K562 (cell line): ENCODE results near the gene CHST14. TPM values are rescaled to one million over a fixed set of nuclear protein-coding genes. Genes with fewer than 3 reads are reported as not detected.
A peak's percentile ranks its signal among the peaks of the same experiment; 100 is the strongest.

Experiments used
- ARNT ChIP-seq, 2 experiments: fragments of 450-650 bp; IDR thresholded peaks; 2 replicates each; pipeline ENCODE4 v1.6.1; 2016; ENCODE audit warnings: mild to moderate bottlenecking in 1 of 2
- BRF1 ChIP-seq: IDR thresholded peaks from 3 replicates; pipeline ENCODE4 v1.6.1; 2011; ENCODE audit warnings: borderline replicate concordance, mild to moderate bottlenecking; ENCODE audit not compliant: insufficient read length; ENCODE audit errors: extremely low read depth
- JUND ChIP-seq, 2 experiments: IDR thresholded peaks; 2 replicates in 1 of 2; 3 replicates in 1 of 2; pipeline ENCODE4 v1.6.1; 2011; ENCODE audit warnings: borderline replicate concordance in 2 of 2, low read depth in 2 of 2, low read length in 2 of 2, improper control_type of control experiment in 1 of 2, missing biosample characterization in 1 of 2, missing genetic modification characterization in 1 of 2, missing genetic modification reagents in 1 of 2
- MEIS2 ChIP-seq: fragments of 450-650 bp; IDR thresholded peaks from 2 replicates; pipeline ENCODE4 v1.6.1; 2014; ENCODE audit warnings: mild to moderate bottlenecking; ENCODE audit not compliant: partially characterized antibody
- NFATC3 ChIP-seq: fragments of 450-650 bp; IDR thresholded peaks from 2 replicates; pipeline ENCODE4 v1.6.1; 2017; ENCODE audit warnings: mild to moderate bottlenecking
- RAD51 ChIP-seq: fragments of 450-650 bp; IDR thresholded peaks from 2 replicates; pipeline ENCODE4 v1.7.1; 2016; ENCODE audit warnings: low read depth, mild to moderate bottlenecking, borderline replicate concordance
- SETDB1 ChIP-seq: IDR thresholded peaks from one replicate; pipeline ENCODE4 v1.6.1; 2012; ENCODE audit warnings: low read length, control low read depth, inconsistent platforms
- SMAD1 ChIP-seq: fragments of 150-350 bp; IDR thresholded peaks from 2 replicates; pipeline ENCODE4 v1.6.1; 2014; ENCODE audit warnings: low read length, low read depth; ENCODE audit not compliant: partially characterized antibody
- SPI1 ChIP-seq: IDR thresholded peaks from 2 replicates; pipeline ENCODE4 v1.6.1; 2011; ENCODE audit warnings: low read depth, low read length, control low read depth, borderline replicate concordance
- ZNF23 ChIP-seq: fragments of 250-450 bp; sonication (Bioruptor Pico); IDR thresholded peaks from 2 replicates; pipeline ENCODE4 v1.4.0; 2020; ENCODE audit warnings: mild to moderate bottlenecking
- ZNF707 ChIP-seq: fragments of 250-450 bp; sonication (Bioruptor Pico); conservative IDR thresholded peaks from 2 replicates; pipeline ENCODE4 v1.8.0; 2022; ENCODE audit warnings: inconsistent platforms, mild to moderate bottlenecking, moderate library complexity
- ZNF77 ChIP-seq: fragments of 250-450 bp; sonication (Bioruptor Pico); IDR thresholded peaks from 2 replicates; pipeline ENCODE4 v1.5.0; 2020
- polyA plus RNA-seq, 8 experiments: library from polyadenylated mRNA; depleted of rRNA in 4 of 8; stranded (reverse) in 5 of 8; unstranded in 3 of 8; fragments of >200 nt; fragmentation: Nextera tagmentation in 2 of 8; fragmentation: Illumina TruSeq in 1 of 8; extraction: Ambion mirVana in 2 of 8; extraction: Trizol in 1 of 8; gene quantifications; 2 replicates each; pipeline versions ENCODE4 v1.2.1 to v1.2.3, GENCODE V29; 2011 to 2014; ENCODE audit warnings: inconsistent platforms in 1 of 8, missing spikeins in 1 of 8
- total RNA-seq, 7 experiments: library from RNA; depleted of rRNA in 6 of 7; stranded (reverse); fragments of >200 nt in 6 of 7; fragmentation: Illumina TruSeq in 2 of 7; extraction: Trizol in 2 of 7; gene quantifications; 2 replicates each; pipeline versions ENCODE4 v1.2.1 to v1.2.3, GENCODE V29; 2011 to 2021; ENCODE audit warnings: low replicate concordance in 1 of 7
- TF ChIP-seq, protein P1 (sequence below), 2 experiments: fragments of 450-650 bp; formaldehyde crosslinking in 1 of 2; IDR thresholded peaks; 2 replicates each; pipeline versions ENCODE4 v1.4.0 to v1.6.1; 2014 to 2020; ENCODE audit warnings: mild to moderate bottlenecking in 2 of 2, borderline replicate concordance in 1 of 2, low read depth in 1 of 2
- TF ChIP-seq, protein P2 (sequence below): sonication (generic); formaldehyde crosslinking; IDR thresholded peaks from 2 replicates; pipeline ENCODE4 v1.8.0; 2022; ENCODE audit warnings: mild to moderate bottlenecking, low read depth, missing genetic modification reagents
- TF ChIP-seq, protein P3 (sequence below): fragments of 250-450 bp; sonication (Bioruptor Pico); IDR thresholded peaks from 2 replicates; pipeline ENCODE4 v1.8.0; 2021; ENCODE audit warnings: borderline replicate concordance, mild to moderate bottlenecking, moderate library complexity; ENCODE audit not compliant: poor library complexity, severe bottlenecking
- TF ChIP-seq, protein P4 (sequence below): sonication (generic); formaldehyde crosslinking; IDR thresholded peaks from 2 replicates; pipeline ENCODE4 v1.8.1; 2022; ENCODE audit warnings: missing genetic modification reagents

CHST14 gene
- total and polyA plus RNA-seq, 9 of the 15 experiments (the other 6 are each of a cell fraction or from before 2014, with no cell fraction given) = 1.6 to 12.1 (median 4.5) TPM

DNA sequence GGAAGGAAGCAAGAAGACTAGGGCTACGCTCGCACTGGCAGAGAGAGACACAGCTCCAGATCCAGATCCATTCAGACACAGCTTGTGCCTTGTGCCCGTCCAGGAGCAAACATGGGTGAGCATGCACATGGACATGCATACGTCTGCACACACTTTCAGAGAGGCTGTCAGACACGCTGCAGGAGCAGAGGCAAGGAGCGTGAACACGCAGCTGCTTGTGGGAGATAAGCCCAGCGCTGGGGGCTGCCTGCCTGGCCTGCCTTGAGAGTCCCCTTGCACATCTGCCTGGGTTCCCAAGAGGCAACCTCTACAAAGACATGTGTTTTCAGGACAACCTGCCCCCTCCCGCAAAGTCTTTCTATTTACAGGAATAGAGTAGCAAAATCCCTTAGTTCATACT, 43.6 kb upstream of the CHST14 start (continued):
- TF ChIP-seq, protein P1, sequence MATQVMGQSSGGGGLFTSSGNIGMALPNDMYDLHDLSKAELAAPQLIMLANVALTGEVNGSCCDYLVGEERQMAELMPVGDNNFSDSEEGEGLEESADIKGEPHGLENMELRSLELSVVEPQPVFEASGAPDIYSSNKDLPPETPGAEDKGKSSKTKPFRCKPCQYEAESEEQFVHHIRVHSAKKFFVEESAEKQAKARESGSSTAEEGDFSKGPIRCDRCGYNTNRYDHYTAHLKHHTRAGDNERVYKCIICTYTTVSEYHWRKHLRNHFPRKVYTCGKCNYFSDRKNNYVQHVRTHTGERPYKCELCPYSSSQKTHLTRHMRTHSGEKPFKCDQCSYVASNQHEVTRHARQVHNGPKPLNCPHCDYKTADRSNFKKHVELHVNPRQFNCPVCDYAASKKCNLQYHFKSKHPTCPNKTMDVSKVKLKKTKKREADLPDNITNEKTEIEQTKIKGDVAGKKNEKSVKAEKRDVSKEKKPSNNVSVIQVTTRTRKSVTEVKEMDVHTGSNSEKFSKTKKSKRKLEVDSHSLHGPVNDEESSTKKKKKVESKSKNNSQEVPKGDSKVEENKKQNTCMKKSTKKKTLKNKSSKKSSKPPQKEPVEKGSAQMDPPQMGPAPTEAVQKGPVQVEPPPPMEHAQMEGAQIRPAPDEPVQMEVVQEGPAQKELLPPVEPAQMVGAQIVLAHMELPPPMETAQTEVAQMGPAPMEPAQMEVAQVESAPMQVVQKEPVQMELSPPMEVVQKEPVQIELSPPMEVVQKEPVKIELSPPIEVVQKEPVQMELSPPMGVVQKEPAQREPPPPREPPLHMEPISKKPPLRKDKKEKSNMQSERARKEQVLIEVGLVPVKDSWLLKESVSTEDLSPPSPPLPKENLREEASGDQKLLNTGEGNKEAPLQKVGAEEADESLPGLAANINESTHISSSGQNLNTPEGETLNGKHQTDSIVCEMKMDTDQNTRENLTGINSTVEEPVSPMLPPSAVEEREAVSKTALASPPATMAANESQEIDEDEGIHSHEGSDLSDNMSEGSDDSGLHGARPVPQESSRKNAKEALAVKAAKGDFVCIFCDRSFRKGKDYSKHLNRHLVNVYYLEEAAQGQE (IDR thresholded peaks at IDR 0.05; ENCODE audit: borderline replicate concordance) = no peak
- TF ChIP-seq, protein P1 (CRISPR knock-in tag; IDR thresholded peaks at IDR 0.05; ENCODE audit: low read depth) = no peak
- TF ChIP-seq, protein P2, sequence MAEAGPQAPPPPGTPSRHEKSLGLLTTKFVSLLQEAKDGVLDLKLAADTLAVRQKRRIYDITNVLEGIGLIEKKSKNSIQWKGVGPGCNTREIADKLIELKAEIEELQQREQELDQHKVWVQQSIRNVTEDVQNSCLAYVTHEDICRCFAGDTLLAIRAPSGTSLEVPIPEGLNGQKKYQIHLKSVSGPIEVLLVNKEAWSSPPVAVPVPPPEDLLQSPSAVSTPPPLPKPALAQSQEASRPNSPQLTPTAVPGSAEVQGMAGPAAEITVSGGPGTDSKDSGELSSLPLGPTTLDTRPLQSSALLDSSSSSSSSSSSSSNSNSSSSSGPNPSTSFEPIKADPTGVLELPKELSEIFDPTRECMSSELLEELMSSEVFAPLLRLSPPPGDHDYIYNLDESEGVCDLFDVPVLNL (CRISPR knock-in tag) = no peak
- TF ChIP-seq SETDB1 = no peak
- no peak for TF ChIP-seq ZNF707
- no peak for TF ChIP-seq BRF1
- no peak for TF ChIP-seq RAD51
- TF ChIP-seq SPI1 = no peak
- TF ChIP-seq, protein P3, sequence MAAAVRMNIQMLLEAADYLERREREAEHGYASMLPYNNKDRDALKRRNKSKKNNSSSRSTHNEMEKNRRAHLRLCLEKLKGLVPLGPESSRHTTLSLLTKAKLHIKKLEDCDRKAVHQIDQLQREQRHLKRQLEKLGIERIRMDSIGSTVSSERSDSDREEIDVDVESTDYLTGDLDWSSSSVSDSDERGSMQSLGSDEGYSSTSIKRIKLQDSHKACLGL (CRISPR knock-in tag) = no peak
- no peak for TF ChIP-seq SMAD1
- TF ChIP-seq ZNF23 (CRISPR knock-in tag) = no peak
- TF ChIP-seq NFATC3 = no peak
- no peak for TF ChIP-seq ARNT (IDR thresholded peaks at IDR 0.05)
- no peak for TF ChIP-seq ZNF77 (CRISPR knock-in tag)
- TF ChIP-seq JUND (IDR thresholded peaks at IDR 0.05; ENCODE audit: borderline replicate concordance, low read depth, low read length) = no peak; the same call in 1 of the 2 replicates
- TF ChIP-seq JUND (tag; IDR thresholded peaks at IDR 0.05; ENCODE audit: borderline replicate concordance, low read depth, low read length) = no peak
- TF ChIP-seq, protein P4, sequence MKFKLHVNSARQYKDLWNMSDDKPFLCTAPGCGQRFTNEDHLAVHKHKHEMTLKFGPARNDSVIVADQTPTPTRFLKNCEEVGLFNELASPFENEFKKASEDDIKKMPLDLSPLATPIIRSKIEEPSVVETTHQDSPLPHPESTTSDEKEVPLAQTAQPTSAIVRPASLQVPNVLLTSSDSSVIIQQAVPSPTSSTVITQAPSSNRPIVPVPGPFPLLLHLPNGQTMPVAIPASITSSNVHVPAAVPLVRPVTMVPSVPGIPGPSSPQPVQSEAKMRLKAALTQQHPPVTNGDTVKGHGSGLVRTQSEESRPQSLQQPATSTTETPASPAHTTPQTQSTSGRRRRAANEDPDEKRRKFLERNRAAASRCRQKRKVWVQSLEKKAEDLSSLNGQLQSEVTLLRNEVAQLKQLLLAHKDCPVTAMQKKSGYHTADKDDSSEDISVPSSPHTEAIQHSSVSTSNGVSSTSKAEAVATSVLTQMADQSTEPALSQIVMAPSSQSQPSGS = no peak
- TF ChIP-seq MEIS2 = peak; percentile 11
